NCI-H128 (cell line): Measurements from ENCODE around the gene TNFSF9.
"Not testable (repeated sequence)": the region's sequence is repeated elsewhere in the genome, so short reads cannot be mapped to it uniquely, and the experiment has no call there.

Experiments
- DNase-seq: peaks from one replicate; lab custom pipeline; 2025; ENCODE audit not compliant: unreplicated experiment; lab: John Stamatoyannopoulos, UW

TNFSF9 gene

DNA sequence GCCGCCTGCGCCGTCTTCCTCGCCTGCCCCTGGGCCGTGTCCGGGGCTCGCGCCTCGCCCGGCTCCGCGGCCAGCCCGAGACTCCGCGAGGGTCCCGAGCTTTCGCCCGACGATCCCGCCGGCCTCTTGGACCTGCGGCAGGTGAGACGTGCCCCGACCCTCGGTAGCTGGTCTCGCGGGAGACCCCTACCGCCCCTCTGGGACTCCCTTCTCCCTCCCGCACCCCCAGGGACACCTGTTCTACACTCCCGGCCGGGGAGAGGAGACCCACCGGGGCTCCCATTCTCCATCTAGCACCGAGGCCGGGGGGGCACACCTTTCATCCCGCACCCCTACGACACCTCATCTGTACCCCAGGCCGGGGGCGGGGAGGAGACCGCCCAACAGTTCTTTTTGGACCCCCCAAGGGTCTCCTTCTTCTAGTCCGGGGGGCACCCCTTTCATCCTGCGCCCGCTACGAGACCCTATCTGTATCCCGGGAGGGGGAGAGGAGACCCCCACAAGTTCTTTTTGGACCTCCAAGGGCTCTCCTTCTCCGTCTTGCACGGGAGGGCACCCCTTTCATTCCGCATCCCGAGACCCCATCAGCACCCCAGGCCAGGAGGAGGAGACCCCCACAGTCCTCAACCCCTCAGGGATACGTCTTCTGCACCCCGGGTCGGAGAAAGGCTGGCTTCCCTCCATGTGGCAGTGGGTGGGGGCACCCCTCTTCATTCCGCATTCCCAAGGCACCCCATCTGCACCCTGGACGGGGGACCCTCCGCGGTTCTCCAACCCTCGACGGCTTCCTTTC is 533 bp downstream of the TNFSF9 start:
- DNase-seq, result no peak

DNA sequence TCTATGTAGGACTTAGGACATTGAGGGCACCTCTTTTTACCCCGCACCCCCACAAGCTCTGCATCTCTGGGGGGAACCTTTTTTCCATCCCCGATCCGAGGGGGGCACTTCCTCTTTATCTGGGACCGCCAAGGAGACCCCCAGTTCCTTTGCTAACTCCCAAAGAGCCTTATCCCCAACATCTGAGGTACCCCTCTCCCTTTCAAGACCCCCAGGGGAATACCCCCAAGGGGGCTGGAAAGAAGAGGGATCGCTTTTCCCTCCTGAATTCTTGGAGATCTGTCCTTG is 1.1 kb downstream of the TNFSF9 start:
- DNase-seq, result no peak

DNA sequence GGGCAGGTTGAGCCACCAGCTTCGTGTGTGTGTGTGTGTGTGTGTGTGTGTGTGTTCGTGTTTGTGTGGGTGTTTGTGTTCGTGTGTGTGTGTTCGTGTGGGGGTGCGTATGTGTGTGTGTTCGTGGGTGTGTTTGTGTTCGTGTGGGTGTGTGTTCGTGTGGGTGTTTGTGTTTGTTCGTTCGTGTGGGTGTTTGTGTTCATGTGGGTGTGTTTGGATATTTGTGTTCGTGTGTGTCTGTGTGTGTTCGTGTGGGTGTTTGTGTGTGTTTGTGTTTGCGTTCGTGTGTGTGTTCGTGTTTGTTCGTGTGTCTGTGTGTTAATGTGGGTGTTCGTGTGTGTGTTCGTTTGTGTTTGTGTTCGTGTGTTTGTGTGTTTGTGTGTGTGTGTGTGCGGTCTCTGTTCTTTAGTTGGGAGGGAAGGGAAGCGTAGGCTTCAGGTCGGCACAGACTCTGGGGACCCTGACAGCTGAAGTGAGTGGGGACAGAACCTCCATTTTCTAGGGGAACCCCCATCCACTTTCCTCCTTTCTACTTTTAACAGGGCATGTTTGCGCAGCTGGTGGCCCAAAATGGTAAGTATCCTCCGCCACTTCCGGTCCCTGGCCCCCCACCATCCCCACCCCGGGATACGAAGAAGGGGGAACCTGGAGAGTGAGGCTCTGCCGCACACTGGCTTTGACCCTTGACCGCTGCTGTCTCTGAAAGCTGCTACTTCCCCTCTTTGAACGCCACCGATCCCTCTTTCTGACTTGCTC is 1.6 kb downstream of the TNFSF9 start:
- no peak for DNase-seq

DNA sequence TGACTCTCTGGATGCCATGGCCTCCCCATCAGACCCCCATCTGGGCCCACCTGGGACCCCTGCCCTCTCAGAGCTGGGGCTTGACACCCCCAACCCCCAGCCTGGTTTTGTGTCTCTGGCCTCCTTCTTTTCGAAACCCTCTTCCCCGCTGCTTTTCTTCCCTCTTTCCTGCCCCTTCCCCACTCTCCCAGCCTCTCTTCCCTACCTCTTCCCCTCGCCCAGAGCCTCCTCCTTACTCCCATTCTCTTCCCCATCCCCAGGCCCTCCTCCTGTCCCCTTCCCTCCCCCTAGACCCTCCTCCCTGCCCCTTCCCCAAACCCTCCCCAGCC is 2.1 kb downstream of the TNFSF9 start:
- no peak for DNase-seq

DNA sequence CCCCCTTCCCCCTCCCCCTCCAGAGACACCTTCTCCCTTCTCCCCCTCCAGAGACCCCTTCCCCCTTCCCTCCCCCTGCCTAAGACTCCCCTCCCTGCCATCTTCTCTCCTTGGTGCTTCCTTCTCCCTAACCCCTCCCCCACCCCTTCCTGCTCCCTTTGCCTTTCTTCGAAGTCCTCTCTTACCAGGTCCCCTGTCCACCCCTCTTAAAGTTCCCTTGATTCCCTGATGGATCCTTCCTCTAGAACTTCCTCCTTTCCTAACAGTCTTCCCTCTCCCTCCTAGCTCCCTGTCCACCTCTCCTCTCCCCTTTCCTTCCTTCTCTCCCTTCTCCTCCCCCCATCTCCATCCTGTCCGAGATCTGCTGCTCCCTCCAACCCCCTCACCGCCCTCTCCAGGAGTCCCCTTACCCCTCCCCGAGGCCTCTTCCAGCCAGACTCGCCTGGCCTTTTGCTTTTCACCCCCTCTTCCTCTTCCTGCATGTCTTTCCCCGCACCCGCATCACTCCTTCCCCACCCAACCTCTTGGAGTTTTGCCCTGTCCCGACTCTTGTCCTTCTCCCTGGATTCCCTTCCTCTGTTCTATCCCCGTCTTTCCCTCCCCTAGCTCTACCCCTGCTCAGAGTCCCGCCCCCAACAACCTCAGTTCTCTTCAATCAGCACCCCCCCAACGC is 3.1 kb downstream of the TNFSF9 start:
- DNase-seq, result no peak

DNA sequence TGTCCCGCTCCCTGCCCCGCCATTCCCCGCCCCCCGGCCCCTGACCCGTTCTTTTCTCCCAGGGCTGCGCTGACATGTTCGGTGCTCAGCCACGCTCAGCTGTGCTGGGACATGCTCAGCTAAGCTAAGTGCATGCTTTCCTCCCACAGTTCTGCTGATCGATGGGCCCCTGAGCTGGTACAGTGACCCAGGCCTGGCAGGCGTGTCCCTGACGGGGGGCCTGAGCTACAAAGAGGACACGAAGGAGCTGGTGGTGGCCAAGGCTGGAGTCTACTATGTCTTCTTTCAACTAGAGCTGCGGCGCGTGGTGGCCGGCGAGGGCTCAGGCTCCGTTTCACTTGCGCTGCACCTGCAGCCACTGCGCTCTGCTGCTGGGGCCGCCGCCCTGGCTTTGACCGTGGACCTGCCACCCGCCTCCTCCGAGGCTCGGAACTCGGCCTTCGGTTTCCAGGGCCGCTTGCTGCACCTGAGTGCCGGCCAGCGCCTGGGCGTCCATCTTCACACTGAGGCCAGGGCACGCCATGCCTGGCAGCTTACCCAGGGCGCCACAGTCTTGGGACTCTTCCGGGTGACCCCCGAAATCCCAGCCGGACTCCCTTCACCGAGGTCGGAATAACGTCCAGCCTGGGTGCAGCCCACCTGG is 3.7 kb downstream of the TNFSF9 start:
- DNase-seq, result no peak

DNA sequence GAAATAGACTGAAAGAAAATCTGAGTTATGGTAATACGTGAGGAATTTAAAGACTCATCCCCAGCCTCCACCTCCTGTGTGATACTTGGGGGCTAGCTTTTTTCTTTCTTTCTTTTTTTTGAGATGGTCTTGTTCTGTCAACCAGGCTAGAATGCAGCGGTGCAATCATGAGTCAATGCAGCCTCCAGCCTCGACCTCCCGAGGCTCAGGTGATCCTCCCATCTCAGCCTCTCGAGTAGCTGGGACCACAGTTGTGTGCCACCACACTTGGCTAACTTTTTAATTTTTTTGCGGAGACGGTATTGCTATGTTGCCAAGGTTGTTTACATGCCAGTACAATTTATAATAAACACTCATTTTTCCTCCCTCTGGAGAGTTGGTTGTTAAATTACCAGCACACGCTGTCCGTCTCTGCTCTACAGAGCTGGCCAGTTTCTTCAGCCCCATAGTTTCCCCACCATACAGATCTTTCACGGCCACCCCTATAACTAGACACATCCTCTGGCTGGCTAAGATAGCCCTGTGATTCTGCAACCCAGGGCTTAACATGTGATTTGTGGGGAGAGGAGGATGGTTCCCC is 4.8 kb downstream of the TNFSF9 start:
- DNase-seq, result no peak

DNA sequence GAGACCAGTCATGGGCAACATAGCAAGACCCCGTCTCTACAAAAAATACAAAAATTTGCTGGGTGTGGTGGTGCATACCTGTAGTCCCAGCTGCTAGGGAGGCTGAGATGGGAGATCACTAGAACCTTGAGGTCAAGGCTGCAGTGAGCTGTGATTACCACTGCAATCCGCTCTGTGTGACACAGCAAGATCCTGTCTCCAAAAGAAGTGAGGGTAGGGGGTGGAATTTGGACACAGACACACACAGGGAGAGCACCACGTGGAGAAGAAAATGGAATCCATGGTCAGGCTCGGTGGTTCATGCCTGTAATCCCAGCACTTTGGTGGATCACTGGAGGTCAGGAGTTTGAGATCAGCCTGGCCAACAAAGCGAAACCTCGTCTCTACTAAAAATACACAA is 8.7 kb downstream of the TNFSF9 start:
- no peak for DNase-seq

DNA sequence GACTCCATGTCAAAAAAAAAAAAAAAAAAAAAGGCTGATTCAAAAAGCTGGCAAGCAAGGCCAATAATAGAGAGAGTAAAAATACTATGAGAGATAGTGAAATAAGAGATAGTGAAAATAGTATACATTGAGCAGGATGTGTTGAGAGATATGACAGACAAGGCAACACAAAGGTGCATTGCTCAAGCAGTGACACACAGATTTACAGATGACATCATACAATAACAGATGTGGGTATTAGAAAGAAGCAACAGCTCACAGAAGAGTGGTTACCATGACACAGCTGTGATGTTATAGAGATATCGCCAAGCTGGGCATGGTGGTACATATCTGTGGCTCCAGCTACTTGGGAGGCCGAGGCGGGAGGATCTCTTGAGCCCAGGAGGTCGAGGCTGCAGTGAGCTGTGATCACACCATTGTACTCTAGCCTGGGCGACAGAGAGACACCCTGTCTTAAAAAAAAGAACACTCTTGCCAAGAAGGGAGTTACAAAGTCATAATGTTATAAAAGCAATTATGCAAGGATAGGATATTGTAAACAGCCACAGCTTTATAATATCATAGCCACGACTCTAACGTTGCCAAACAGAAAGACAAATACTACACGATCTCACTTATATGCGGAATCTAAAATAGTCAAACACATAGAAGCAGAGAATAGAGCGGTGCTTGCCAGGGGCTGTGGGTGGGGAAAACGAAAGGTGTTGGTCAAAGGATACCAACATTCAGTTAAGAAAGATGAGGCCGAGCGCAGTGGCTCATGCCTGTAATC is 10.3 kb downstream of the TNFSF9 start:
- no peak for DNase-seq

DNA sequence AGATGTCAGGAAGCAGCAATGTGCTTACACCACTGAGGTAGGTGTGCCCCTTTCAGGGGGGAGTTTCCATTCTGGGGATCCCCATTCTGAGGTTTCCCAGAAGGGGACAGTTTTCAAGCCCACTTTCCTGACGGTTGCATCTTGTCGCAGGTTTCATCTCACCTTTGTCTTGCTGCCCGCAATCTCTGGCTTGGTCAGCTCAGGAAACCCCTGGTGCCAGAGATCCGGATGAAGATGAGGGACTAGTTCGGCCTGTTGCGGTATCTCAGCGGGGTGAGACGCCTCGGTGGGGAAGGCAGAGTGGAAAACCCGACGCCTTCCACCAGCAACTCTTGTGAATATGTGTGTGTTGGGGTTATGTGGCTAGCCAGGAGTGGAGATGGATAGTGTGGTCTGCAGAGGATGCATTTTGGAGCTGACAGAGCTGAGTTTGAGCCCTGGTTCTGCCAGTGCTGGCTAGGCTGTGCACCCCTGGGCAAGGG is 13.1 kb downstream of the TNFSF9 start:
- DNase-seq, result no peak

DNA sequence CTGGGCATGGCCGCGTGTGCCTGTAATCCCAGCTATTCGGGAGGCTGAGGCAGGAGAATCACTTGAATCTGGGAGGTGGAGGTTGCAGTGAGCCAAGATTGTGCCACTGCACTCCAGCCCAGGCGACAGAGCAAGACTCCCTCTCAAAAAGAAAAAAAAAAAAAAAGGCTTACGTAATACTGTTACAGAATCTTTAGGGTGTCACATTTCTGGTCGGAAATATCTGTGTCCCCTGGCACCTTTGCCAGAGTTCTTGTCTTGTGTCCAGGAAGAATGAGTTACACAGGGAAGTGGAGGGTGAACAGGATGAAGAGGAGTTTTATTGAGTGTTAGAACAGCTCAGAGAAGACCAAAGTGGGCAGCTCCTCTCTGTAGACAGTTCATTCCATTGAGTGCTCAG is 19.9 kb downstream of the TNFSF9 start:
- not testable (repeated sequence) for DNase-seq

DNA sequence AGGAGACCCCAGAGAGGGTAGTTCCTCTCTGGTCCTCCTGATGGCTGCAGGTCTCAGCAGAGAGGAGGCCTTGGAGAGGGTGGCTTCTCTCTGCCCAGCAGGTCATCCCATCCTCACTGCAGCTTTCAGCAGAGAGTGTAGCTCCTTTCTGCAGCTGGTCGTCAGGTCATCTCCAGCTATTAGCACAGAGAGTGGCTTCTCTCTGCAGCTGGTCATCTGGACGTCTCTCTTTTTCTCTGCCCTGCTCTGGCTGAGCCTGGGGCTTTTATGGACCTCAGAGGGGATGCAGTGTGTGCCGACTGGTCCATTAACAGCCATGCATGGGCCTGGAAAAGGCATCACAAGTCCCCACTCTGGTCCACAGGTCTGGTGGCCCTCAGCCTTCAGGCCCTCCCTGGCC is 20.3 kb downstream of the TNFSF9 start:
- DNase-seq, result no peak

DNA sequence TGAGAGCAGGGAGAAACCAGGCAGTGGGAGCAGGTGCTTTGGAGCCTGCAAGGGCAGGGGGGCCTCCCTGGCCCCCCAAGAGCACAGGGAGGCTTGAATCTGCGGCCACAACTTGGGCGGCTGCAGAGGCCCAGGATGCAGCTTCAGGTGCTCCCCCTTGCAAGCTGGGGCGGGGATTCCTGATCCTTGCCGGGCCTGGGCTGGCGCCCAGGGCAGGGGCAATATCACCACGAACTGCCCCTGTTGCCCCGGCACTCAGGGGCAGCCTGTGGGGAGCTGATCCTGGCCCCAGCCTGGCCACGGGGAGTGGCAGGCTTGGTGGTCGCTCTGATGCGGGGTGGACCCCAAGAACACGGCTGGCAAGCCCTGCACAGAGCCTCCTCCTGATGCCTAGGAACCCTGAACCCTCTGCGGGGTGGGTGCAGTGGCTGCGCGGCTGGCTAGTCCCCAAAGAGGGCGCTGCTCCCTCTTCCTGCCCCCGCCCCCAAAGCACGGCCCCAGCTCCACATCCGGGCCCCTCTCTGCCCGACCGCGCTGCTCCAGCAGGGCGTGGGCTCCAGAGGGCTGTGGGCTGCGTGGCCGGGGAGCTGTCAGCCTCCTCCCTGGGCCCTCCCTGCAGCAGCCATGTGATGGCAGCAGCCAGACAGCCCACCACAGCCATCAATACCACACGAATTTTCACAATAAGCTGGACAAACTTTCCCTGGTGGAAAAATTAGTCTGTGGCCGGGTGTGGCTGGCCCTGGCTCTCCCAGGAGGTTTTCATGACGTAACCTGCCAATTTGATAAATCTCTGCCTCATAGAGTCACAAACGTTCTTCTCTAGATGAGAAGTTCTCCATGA is 21.0 kb downstream of the TNFSF9 start:
- no peak for DNase-seq

DNA sequence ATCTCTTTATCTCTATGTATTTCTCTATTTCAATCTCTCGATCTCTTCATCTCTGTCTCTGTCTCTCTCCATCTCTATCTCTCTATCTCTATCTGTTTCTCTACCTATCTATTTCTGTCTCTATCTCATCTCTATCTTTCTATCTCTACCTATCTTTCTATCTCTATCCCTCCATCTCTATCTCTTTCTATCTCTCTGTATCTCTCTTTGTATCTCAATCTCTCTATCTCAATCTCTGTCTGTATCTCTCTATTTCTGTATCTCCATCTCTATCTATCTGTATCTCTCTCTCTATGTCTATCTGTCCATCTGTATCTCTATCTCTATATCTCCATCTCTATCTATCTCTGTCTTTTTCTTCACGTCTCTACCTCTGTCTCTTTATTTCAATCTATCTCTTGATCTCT is 25.2 kb downstream of the TNFSF9 start:
- no peak for DNase-seq

DNA sequence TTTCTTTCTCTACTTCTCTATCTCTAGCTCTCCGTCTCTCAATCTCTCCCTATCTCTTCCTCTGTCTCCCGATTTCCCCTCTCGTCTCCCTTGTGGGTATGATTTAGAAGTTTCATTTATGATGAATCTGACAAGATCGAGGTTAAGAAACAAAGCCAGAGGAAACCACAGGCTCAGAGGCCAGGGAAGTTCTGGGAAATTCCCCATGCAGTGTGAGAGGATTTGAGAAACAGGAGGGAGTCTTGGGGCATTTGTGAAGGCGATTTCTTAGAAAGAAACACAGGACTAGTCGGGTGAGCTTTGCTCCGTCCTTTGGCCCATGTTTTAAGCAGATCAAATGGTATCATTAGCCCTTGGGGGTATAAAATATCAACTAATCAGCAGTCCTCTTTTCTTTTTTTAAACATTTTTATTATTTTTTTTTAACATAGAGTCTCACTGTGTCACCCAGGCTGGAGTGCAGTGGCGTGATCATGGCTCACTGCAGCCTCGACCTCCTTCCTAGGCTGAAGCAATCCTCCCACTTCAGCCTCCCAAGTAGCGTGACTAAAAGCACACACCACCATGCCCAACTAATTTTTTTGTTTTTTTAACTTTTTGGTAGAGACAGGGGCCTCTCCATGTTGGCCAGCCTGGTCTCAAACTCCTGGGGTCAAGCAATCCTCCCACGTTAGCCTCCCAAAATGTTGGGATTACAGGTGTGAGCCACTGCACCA is 25.8 kb downstream of the TNFSF9 start:
- no peak for DNase-seq

DNA sequence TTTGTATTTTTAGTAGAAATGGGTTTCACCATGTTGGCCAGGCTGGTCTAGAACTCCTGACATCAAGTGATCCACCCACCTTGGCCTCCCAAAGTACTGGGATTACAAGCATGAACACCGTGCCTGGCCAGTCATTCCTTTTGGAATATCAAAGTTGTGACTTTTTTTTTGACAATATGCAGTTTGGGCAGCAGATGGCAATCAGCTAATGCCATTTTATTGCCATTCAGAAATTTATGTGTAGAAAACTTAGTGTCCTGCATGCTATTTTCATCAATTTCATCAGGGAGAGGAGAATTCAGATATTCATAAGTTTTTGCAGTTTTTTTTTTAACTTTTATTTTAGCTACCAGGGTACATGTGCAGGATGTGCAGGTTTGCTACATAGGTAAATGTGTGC is 31.6 kb downstream of the TNFSF9 start:
- not testable (repeated sequence) for DNase-seq

DNA sequence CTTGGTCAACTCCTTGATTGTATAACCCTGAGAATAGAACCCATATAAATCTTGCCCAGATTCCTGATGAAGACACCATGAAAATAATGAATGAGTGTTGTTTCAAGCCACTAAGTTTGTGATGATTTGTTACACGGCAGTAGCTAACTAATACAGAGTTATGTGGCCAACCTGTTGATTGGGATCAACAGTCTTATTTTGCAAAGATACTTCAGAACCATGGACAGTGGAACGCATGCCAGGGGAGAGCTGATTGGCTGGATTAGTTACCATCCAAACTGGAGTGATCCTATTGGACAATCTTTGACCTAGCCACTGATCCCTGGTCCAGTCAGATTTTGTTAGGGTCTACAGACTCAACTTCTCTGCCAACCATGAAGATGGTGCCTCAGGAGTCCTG is 33.6 kb downstream of the TNFSF9 start:
- DNase-seq, result no peak

DNA sequence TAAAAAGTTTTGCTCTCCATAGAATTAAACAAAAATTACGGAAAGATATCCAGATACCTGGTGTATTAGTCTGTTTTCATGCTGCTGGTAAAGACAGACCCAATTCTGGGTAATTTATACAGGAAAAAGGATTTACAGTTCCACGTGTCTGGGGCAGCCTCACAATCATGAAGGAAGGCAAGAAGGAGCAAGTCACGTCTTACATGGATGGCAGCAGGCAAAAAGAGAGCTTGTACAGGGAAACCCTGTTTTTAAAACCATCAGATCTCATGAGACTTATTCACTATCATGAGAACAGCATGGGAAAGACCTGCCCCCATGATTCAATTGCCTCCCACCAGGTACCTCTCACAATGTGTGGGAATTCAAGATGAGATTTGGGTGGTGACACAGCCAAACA is 35.9 kb downstream of the TNFSF9 start:
- DNase-seq, result not testable (repeated sequence)

DNA sequence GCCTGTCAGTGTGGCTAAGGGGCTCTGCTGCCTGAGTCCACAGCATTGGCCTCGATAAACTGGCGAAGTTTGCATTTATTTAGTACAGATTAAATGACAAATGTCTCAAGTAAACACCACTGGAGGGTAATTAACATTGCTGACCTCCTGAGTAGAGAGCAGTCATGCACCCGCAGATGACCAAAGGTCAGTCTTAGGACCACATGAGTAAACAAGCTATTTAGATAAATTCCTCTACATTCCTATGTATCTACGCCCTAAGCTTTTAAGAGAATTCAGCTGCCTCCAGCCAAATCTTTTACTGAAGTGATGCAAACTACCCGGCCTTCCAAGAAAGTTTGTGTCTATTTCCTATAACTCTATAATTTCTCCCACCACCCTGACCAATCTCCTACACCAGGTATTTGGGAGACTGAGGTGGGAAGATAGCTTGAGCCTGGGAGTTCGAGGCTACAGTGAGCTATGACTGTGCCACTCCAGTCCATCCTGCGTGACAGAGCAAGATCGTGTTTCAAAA is 37.2 kb downstream of the TNFSF9 start:
- no peak for DNase-seq
